GM21381 (cell line): Measurements from ENCODE around the gene ANKRD66.
A peak's percentile ranks its signal among the peaks of the same experiment; 100 is the strongest.
"Not testable (repeated sequence)": the region's sequence is repeated elsewhere in the genome, so short reads cannot be mapped to it uniquely, and the experiment has no call there.

Source experiments
- ATAC-seq: cut with Tn5 transposase; IDR thresholded peaks from one replicate; pipeline ENCODE4 v1.9.1; 2021; ENCODE audit warnings: mild to moderate bottlenecking, moderate library complexity; ENCODE audit not compliant: unreplicated experiment

The ANKRD66 gene

GRCh38 chr6:46746696-46747095 lies at the start of gene ANKRD66:
Gene ANKRD66 (plus strand): TSS chr6:46746933. CDS start chr6:46751949, 5,016 bp downstream.
- ATAC-seq = no peak

- no peak for ATAC-seq
These were observed 46.8 kb upstream of the ANKRD66 start for GRCh38 chr6:46699970-46700369.

- ATAC-seq = no peak
These were observed 42.2 kb upstream of the ANKRD66 start for GRCh38 chr6:46704562-46704961.

- ATAC-seq = peak; percentile 61
These were observed 40.3 kb upstream of the ANKRD66 start for GRCh38 chr6:46706464-46706863.

- no peak for ATAC-seq
These were observed 35.2 kb upstream of the ANKRD66 start for GRCh38 chr6:46711491-46711890.

GRCh38 chr6:46715141-46715540 lies 31.6 kb upstream of the ANKRD66 start:
- ATAC-seq = no peak

- ATAC-seq = no peak
These were observed 27.6 kb upstream of the ANKRD66 start for GRCh38 chr6:46719099-46719498.

GRCh38 chr6:46720401-46720800 lies 26.3 kb upstream of the ANKRD66 start:
- ATAC-seq = no peak

GRCh38 chr6:46729787-46730326 lies 16.9 kb upstream of the ANKRD66 start:
- ATAC-seq = no peak

GRCh38 chr6:46730921-46731461 lies 15.7 kb upstream of the ANKRD66 start:
- ATAC-seq = no peak

- ATAC-seq = no peak
These were observed 13.4 kb upstream of the ANKRD66 start for GRCh38 chr6:46733341-46733801.

GRCh38 chr6:46734867-46735719 lies 11.6 kb upstream of the ANKRD66 start, which contains the start of gene PLA2G7:
Gene PLA2G7 (minus strand): TSS chr6:46735375. CDS start chr6:46722891, 12,484 bp downstream.
- no peak for ATAC-seq

- no peak for ATAC-seq
These were observed 11.1 kb upstream of the ANKRD66 start for GRCh38 chr6:46735720-46736031.

- ATAC-seq = no peak
These were observed 9.8 kb upstream of the ANKRD66 start for GRCh38 chr6:46736906-46737305.

- no peak for ATAC-seq
These were observed 5.3 kb upstream of the ANKRD66 start for GRCh38 chr6:46741482-46741881.

- ATAC-seq = no peak
These were observed 4.8 kb upstream of the ANKRD66 start for GRCh38 chr6:46741910-46742309.

GRCh38 chr6:46743425-46744158 lies 3.1 kb upstream of the ANKRD66 start:
- ATAC-seq = no peak

- not testable (repeated sequence) for ATAC-seq
These were observed 2.5 kb upstream of the ANKRD66 start for GRCh38 chr6:46744159-46744725.

GRCh38 chr6:46745973-46746372 lies 760 bp upstream of the ANKRD66 start:
- no peak for ATAC-seq

GRCh38 chr6:46748940-46749503 lies 2.3 kb downstream of the ANKRD66 start:
- no peak for ATAC-seq

GRCh38 chr6:46749731-46750130 lies 3.0 kb downstream of the ANKRD66 start:
- no peak for ATAC-seq
